IMR-90 (cell line): ENCODE results near the gene PLXNA3. TPM values are rescaled to one million over a fixed set of nuclear protein-coding genes. Genes with fewer than 3 reads are reported as not detected.

Experiments
- ATAC-seq: fragments of 200-7000 bp; cut with Tn5 transposase; 2 replicates; pipeline ENCODE4 v1.9.1; 2020; ENCODE audit warnings: low read depth, mild to moderate bottlenecking, moderate library complexity
- BruUV-seq: library from RNA; stranded (reverse); fragments of 400-500 nt; replicated peaks from 2 replicates; lab custom pipeline; 2021; lab: Mats Ljungman, UMichigan
- CTCF ChIA-PET: fragments of 300-600 bp; formaldehyde crosslinking; extraction: SDS; loops from one replicate; lab custom pipeline; 2021; ENCODE audit warnings: antibody characterized with exemption; lab: Yijun Ruan, JAX
- POLR2A ChIA-PET: fragments of 300-600 bp; sonication (Branson Sonifier 250); formaldehyde crosslinking; loops from one replicate; lab custom pipeline; 2022; ENCODE audit warnings: antibody characterized with exemption; ENCODE audit not compliant: unreplicated experiment; lab: Charles Lee
- DNase-seq: peaks from one replicate; pipeline ENCODE4 v3.0.0; 2013
- H2AFZ ChIP-seq: replicated peaks from 2 replicates; pipeline ENCODE3; 2013; ENCODE audit warnings: low read length, mild to moderate bottlenecking; ENCODE audit not compliant: poor library complexity
- H2AK5ac ChIP-seq: 2 replicates; pipeline ENCODE4 v1.6.1; 2013; ENCODE audit warnings: low read depth, low read length, inconsistent platforms
- H2AK9ac ChIP-seq: replicated peaks from 2 replicates; pipeline ENCODE3; 2013; ENCODE audit warnings: mild to moderate bottlenecking, low read depth, low read length, moderate library complexity; ENCODE audit not compliant: poor library complexity
- H2BK120ac ChIP-seq: 2 replicates; pipeline ENCODE4 v1.6.1; 2013; ENCODE audit warnings: low read depth, low read length, inconsistent platforms
- H2BK15ac ChIP-seq: 3 replicates; pipeline ENCODE4 v1.6.1; 2013; ENCODE audit warnings: low read depth, low read length, inconsistent platforms
- H2BK20ac ChIP-seq: 2 replicates; pipeline ENCODE4 v1.6.1; 2013; ENCODE audit warnings: low read depth, mild to moderate bottlenecking, inconsistent platforms, low read length, moderate library complexity
- H2BK5ac ChIP-seq: 2 replicates; pipeline ENCODE4 v1.6.1; 2013; ENCODE audit warnings: mild to moderate bottlenecking, low read depth, low read length, inconsistent platforms; ENCODE audit not compliant: poor library complexity, severe bottlenecking
- H3K14ac ChIP-seq: replicated peaks from 2 replicates; pipeline ENCODE4 v1.6.1; 2013; ENCODE audit warnings: low read depth, low read length, inconsistent platforms
- H3K18ac ChIP-seq: 2 replicates; pipeline ENCODE4 v1.6.1; 2013; ENCODE audit warnings: low read depth, low read length, control low read depth
- H3K23ac ChIP-seq: 2 replicates; pipeline ENCODE4 v1.6.1; 2013; ENCODE audit warnings: low read depth, low read length, inconsistent platforms
- H3K27ac ChIP-seq: 2 replicates; pipeline ENCODE4 v1.5.1; 2013; ENCODE audit warnings: mild to moderate bottlenecking, control low read depth, low read length; ENCODE audit not compliant: insufficient read depth
- H3K27me3 ChIP-seq: 2 replicates; pipeline ENCODE4 v1.6.1; 2013; ENCODE audit warnings: low read length; ENCODE audit not compliant: control insufficient read depth, insufficient read depth
- H3K36me3 ChIP-seq: 2 replicates; pipeline ENCODE4 v1.6.1; 2013; ENCODE audit warnings: low read length, mixed read lengths; ENCODE audit not compliant: control insufficient read depth, insufficient read depth
- H3K4ac ChIP-seq: 2 replicates; pipeline ENCODE4 v1.6.1; 2013; ENCODE audit warnings: low read depth, low read length, inconsistent platforms
- H3K4me1 ChIP-seq: 2 replicates; pipeline ENCODE4 v1.6.1; 2013; ENCODE audit warnings: low read length, mixed read lengths; ENCODE audit not compliant: control insufficient read depth, insufficient read depth
- H3K4me2 ChIP-seq: 2 replicates; pipeline ENCODE4 v1.6.1; 2013; ENCODE audit warnings: low read depth, mild to moderate bottlenecking, control low read depth, low read length, moderate library complexity
- H3K4me3 ChIP-seq: 2 replicates; pipeline ENCODE4 v1.5.1; 2013; ENCODE audit warnings: low read depth, mild to moderate bottlenecking, control low read depth, low read length, moderate library complexity; ENCODE audit not compliant: insufficient read depth
- H3K56ac ChIP-seq: 2 replicates; pipeline ENCODE4 v1.6.1; 2013; ENCODE audit warnings: low read length, inconsistent platforms; ENCODE audit not compliant: insufficient read depth; ENCODE audit errors: extremely low read depth
- H3K79me1 ChIP-seq, 2 experiments: 2 replicates each; pipeline ENCODE4 v1.6.1; 2013; ENCODE audit warnings: low read length in 2 of 2, inconsistent platforms in 1 of 2, low read depth in 1 of 2
- H3K9ac ChIP-seq: 2 replicates; pipeline ENCODE4 v1.6.1; 2013; ENCODE audit warnings: low read depth, low read length, control low read depth
- H3K9me1 ChIP-seq: 2 replicates; pipeline ENCODE4 v1.6.1; 2013; ENCODE audit warnings: low read length, inconsistent platforms; ENCODE audit not compliant: insufficient read depth
- H3K9me3 ChIP-seq: 2 replicates; pipeline ENCODE4 v1.6.1; 2013; ENCODE audit warnings: low read length; ENCODE audit not compliant: control insufficient read depth, insufficient read depth
- H4K20me1 ChIP-seq: 2 replicates; pipeline ENCODE4 v1.6.1; 2013; ENCODE audit warnings: low read length, inconsistent platforms; ENCODE audit not compliant: insufficient read depth
- H4K5ac ChIP-seq: 2 replicates; pipeline ENCODE4 v1.6.1; 2013; ENCODE audit warnings: mild to moderate bottlenecking, low read depth, low read length, control low read depth
- H4K8ac ChIP-seq, 2 experiments: 2 replicates each; pipeline ENCODE4 v1.6.1; 2013; ENCODE audit warnings: low read depth in 2 of 2, low read length in 2 of 2, control low read depth in 1 of 2, inconsistent platforms in 1 of 2
- H4K91ac ChIP-seq: 2 replicates; pipeline ENCODE4 v1.6.1; 2013; ENCODE audit warnings: low read depth, low read length, inconsistent platforms; ENCODE audit not compliant: insufficient read depth
- BHLHE40 ChIP-seq: fragments of 150-350 bp; IDR thresholded peaks from 2 replicates; pipeline ENCODE4 v1.6.1; 2016; ENCODE audit warnings: mild to moderate bottlenecking, low read depth, low read length
- CEBPB ChIP-seq: IDR thresholded peaks from 2 replicates; pipeline ENCODE4 v1.6.1; 2012; ENCODE audit warnings: low read depth, low read length, improper control_type of control experiment
- CHD1 ChIP-seq: IDR thresholded peaks from 2 replicates; pipeline ENCODE4 v1.6.1; 2012; ENCODE audit warnings: low read depth, low read length, improper control_type of control experiment
- FOS ChIP-seq: fragments of 150-350 bp; IDR thresholded peaks from 2 replicates; pipeline ENCODE4 v1.6.1; 2016; ENCODE audit warnings: low read depth, low read length
- MAFK ChIP-seq: IDR thresholded peaks from 2 replicates; pipeline ENCODE4 v1.6.1; 2012; ENCODE audit warnings: low read depth, low read length, improper control_type of control experiment
- MAZ ChIP-seq: IDR thresholded peaks from 2 replicates; pipeline ENCODE4 v1.6.1; 2012; ENCODE audit warnings: low read depth, mild to moderate bottlenecking, low read length, improper control_type of control experiment, moderate library complexity, borderline replicate concordance
- MXI1 ChIP-seq: IDR thresholded peaks from 2 replicates; pipeline ENCODE4 v1.6.1; 2012; ENCODE audit warnings: low read depth, mild to moderate bottlenecking, low read length, moderate library complexity, borderline replicate concordance
- NFE2L2 ChIP-seq: fragments of 150-350 bp; IDR thresholded peaks from 2 replicates; pipeline ENCODE4 v1.6.1; 2016; ENCODE audit warnings: low read depth, mild to moderate bottlenecking, low read length
- POLR2A ChIP-seq: IDR thresholded peaks from 2 replicates; pipeline ENCODE4 v1.6.1; 2012; ENCODE audit warnings: mild to moderate bottlenecking, low read depth, low read length
- RAD21 ChIP-seq: IDR thresholded peaks from 2 replicates; pipeline ENCODE4 v1.6.1; 2012; ENCODE audit warnings: low read length, improper control_type of control experiment
- RCOR1 ChIP-seq: IDR thresholded peaks from 2 replicates; pipeline ENCODE4 v1.6.1; 2012; ENCODE audit warnings: mild to moderate bottlenecking, low read length, improper control_type of control experiment; ENCODE audit not compliant: insufficient replicate concordance
- RFX5 ChIP-seq: IDR thresholded peaks from 2 replicates; pipeline ENCODE4 v1.8.0; 2012; ENCODE audit warnings: low read depth, mild to moderate bottlenecking, low read length, moderate library complexity
- SMC3 ChIP-seq: fragments of 150-350 bp; IDR thresholded peaks from 2 replicates; pipeline ENCODE4 v1.6.1; 2016; ENCODE audit warnings: low read depth, mild to moderate bottlenecking, antibody characterized with exemption, low read length, moderate library complexity
- USF2 ChIP-seq: fragments of 150-350 bp; IDR thresholded peaks from 2 replicates; pipeline ENCODE4 v1.6.1; 2017; ENCODE audit warnings: mild to moderate bottlenecking, antibody characterized with exemption, low read length, low read depth
- WGBS, 2 experiments: methylation state at CpG; one replicate each; pipeline versions ENCODE4 v1.1.5 to v1.1.7; 2013; ENCODE audit warnings: missing lambda C conversion rate in 2 of 2; ENCODE audit not compliant: insufficient read length in 1 of 2; ENCODE audit errors: extremely low coverage in 2 of 2; 5-methylcytosine and 5-hydroxymethylcytosine counted together
- dilution Hi-C: fragments of 300-500 bp; cut with HindIII; formaldehyde crosslinking; loops from one replicate; pipeline ENCODE4 v1.14.3; 2018; ENCODE audit warnings: low sequenced_read_pairs; ENCODE audit not compliant: unreplicated experiment
- in situ Hi-C: fragments of 300-500 bp; cut with MboI; formaldehyde crosslinking; loops from 3 replicates; pipeline ENCODE4 v1.14.3; 2019; ENCODE audit warnings: low sequenced_read_pairs, inconsistent platforms, mixed read lengths
- intact Hi-C: fragments of 100-400 bp; cut with micrococcal nuclease; formaldehyde crosslinking; loops from 2 replicates; pipeline ENCODE4 v1.10.0; 2022
- polyA plus RNA-seq, 3 experiments: library from polyadenylated mRNA; depleted of rRNA; stranded (reverse); fragments of >200 nt; gene quantifications; 2 replicates each; pipeline ENCODE4 v1.2.3, GENCODE V29; 2012; ENCODE audit warnings: low replicate concordance in 1 of 3
- total RNA-seq: library from RNA; depleted of rRNA; stranded (reverse); fragments of >200 nt; gene quantifications from 2 replicates; pipeline ENCODE4 v1.2.3, GENCODE V29; 2012
- TF ChIP-seq, protein P1 (sequence below): conservative IDR thresholded peaks from 2 replicates; pipeline ENCODE4 v1.5.1; 2012; ENCODE audit warnings: mild to moderate bottlenecking, low read depth, low read length, improper control_type of control experiment

Gene PLXNA3
- total and polyA plus RNA-seq, 2 of the 4 experiments (the other 2 are of a cell fraction) = 4.3 to 111 TPM

DNA sequence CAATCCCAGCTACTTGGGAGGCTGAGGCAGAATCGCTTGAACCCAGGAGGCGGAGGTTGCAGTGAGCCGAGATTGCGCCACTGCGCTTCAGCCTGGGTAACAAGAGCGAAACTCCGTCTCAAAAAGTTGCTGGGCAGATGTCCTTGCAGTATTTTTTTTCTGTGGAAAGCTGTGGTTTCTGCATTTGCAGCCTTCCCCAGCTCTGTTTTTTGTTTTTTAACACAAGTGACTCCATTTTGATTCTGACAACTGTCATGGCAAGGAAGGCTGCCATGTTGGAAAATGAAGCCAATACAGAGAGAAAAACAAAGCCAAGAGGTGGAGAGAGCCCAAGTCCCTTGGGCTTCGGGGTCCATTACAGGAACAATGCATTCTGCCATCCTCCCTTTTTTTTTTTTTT is 44.0 kb downstream of the PLXNA3 start:
- Histone ChIP-seq H4K20me1 (no peaks in the 10 kb centered on the region), H2BK120ac (no peak overlapping the region), H3K9me1 (peaks cover 4% of the 10 kb centered on the region; the same call in 1 of the 2 replicates), H3K4me1 (peaks cover 2% of the 10 kb centered on the region; the same call in 1 of the 2 replicates), H3K14ac (no peak overlapping the region), H3K79me1 (no peaks in the 10 kb centered on the region; a peak in 1 of 4 replicates), H2AK9ac (no peak overlapping the region), H2AK5ac (no peak overlapping the region), H3K9me3 (peaks cover 2% of the 10 kb centered on the region; the same call in 1 of the 2 replicates), H2BK20ac (no peak overlapping the region), H3K56ac (no peak overlapping the region), H2BK5ac (no peak overlapping the region), H3K18ac (no peak overlapping the region), H4K8ac (no peak overlapping the region), H3K27me3 (no peaks in the 10 kb centered on the region), H3K9ac (no peak overlapping the region), H3K4me2 (no peak overlapping the region), H2AFZ (no peak overlapping the region), H3K4ac (no peak overlapping the region), H4K5ac (no peak overlapping the region), H3K36me3 (peaks cover 3% of the 10 kb centered on the region; the same call in 1 of the 2 replicates), H2BK15ac (no peak overlapping the region), H3K4me3 (no peak overlapping the region), H4K91ac (no peak overlapping the region), H3K23ac (no peak overlapping the region), H3K27ac (no peak overlapping the region)
- in situ Hi-C loops = no loop called here
- dilution Hi-C loops = no loop called here
- ATAC-seq = no peak
- intact Hi-C loops = no loop called here
- no TSS peak for BruUV-seq
- CTCF ChIA-PET = no interaction called here
- POLR2A ChIA-PET = no interaction called here
- TF ChIP-seq MAZ = no peak
- TF ChIP-seq USF2 = no peak
- no peak for TF ChIP-seq BHLHE40
- no peak for TF ChIP-seq CEBPB
- no peak for TF ChIP-seq RCOR1
- TF ChIP-seq, protein P1, sequence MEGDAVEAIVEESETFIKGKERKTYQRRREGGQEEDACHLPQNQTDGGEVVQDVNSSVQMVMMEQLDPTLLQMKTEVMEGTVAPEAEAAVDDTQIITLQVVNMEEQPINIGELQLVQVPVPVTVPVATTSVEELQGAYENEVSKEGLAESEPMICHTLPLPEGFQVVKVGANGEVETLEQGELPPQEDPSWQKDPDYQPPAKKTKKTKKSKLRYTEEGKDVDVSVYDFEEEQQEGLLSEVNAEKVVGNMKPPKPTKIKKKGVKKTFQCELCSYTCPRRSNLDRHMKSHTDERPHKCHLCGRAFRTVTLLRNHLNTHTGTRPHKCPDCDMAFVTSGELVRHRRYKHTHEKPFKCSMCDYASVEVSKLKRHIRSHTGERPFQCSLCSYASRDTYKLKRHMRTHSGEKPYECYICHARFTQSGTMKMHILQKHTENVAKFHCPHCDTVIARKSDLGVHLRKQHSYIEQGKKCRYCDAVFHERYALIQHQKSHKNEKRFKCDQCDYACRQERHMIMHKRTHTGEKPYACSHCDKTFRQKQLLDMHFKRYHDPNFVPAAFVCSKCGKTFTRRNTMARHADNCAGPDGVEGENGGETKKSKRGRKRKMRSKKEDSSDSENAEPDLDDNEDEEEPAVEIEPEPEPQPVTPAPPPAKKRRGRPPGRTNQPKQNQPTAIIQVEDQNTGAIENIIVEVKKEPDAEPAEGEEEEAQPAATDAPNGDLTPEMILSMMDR = no peak
- no peak for TF ChIP-seq CHD1
- no peak for TF ChIP-seq POLR2A
- no peak for TF ChIP-seq MAFK
- TF ChIP-seq SMC3 = no peak
- TF ChIP-seq MXI1 = no peak
- no peak for TF ChIP-seq NFE2L2
- TF ChIP-seq FOS = no peak
- no peak for TF ChIP-seq RAD21
- TF ChIP-seq RFX5 = no peak
- WGBS, 2 experiments = 83% methylated on average over 3 of the region's 8 CpGs; no CpG with 5 or more reads in 1 of the 2 experiments
- no peak for DNase-seq
